GM23338 (cell line): ENCODE data around the gene DCDC2. TPM values are rescaled to one million over a fixed set of nuclear protein-coding genes. Genes with fewer than 3 reads are reported as not detected.

Source experiments
- ATAC-seq: fragments of 200-7000 bp; cut with Tn5 transposase; 3 replicates; pipeline ENCODE4 v1.9.1; 2020
- DNase-seq: peaks from one replicate; pipeline ENCODE4 v3.0.0-alpha.2; 2015; ENCODE audit warnings: low spot score
- H2AFZ ChIP-seq: fragments of 200-600 bp; sonication (generic); 2 replicates; pipeline ENCODE4 v1.8.0; 2016; ENCODE audit warnings: antibody characterized with exemption, mild to moderate bottlenecking, moderate library complexity
- H3F3A ChIP-seq: fragments of 200-600 bp; sonication (generic); replicated peaks from 2 replicates; pipeline ENCODE4 v1.8.0; 2017; ENCODE audit warnings: antibody characterized with exemption, mixed run types, low read depth
- H3K27ac ChIP-seq: fragments of 200-600 bp; sonication (generic); 2 replicates; pipeline ENCODE4 v1.6.1; 2016; ENCODE audit warnings: low read depth
- H3K27me3 ChIP-seq: fragments of 200-600 bp; sonication (generic); 2 replicates; pipeline ENCODE4 v1.8.0; 2016; ENCODE audit warnings: mild to moderate bottlenecking, mixed run types, moderate library complexity; ENCODE audit not compliant: insufficient read depth
- H3K36me3 ChIP-seq: fragments of 200-600 bp; sonication (generic); 2 replicates; pipeline ENCODE4 v1.8.0; 2016; ENCODE audit warnings: mild to moderate bottlenecking; ENCODE audit not compliant: insufficient read depth
- H3K4me1 ChIP-seq: fragments of 200-600 bp; sonication (generic); 2 replicates; pipeline ENCODE4 v1.8.0; 2016; ENCODE audit warnings: mild to moderate bottlenecking, moderate library complexity; ENCODE audit not compliant: insufficient read depth
- H3K4me2 ChIP-seq: fragments of 200-600 bp; sonication (generic); 2 replicates; pipeline ENCODE4 v1.7.1; 2017; ENCODE audit warnings: mixed run types
- H3K4me3 ChIP-seq: fragments of 200-600 bp; sonication (generic); 2 replicates; pipeline ENCODE4 v1.6.1; 2016; ENCODE audit warnings: mixed run types
- H3K79me2 ChIP-seq: fragments of 200-600 bp; sonication (generic); replicated peaks from 2 replicates; pipeline ENCODE4 v1.8.0; 2017; ENCODE audit warnings: mild to moderate bottlenecking; ENCODE audit not compliant: insufficient read depth
- H3K9me2 ChIP-seq: fragments of 200-600 bp; sonication (generic); 2 replicates; pipeline ENCODE4 v1.8.0; 2017; ENCODE audit not compliant: insufficient read depth
- H4K20me1 ChIP-seq: fragments of 200-600 bp; sonication (generic); replicated peaks from 2 replicates; pipeline ENCODE4 v1.8.0; 2017; ENCODE audit warnings: mild to moderate bottlenecking; ENCODE audit not compliant: insufficient read depth
- H3K27ac Mint-ChIP-seq: 2 replicates; pipeline ENCODE4 v1.8.0; 2020; ENCODE audit warnings: inconsistent platforms, mild to moderate bottlenecking, moderate library complexity, mixed read lengths
- H3K27me3 Mint-ChIP-seq: 3 replicates; pipeline ENCODE4 v1.8.0; 2022; ENCODE audit warnings: low read depth, mild to moderate bottlenecking, moderate library complexity, mixed read lengths, inconsistent platforms; ENCODE audit not compliant: insufficient read depth, poor library complexity
- H3K36me3 Mint-ChIP-seq: 3 replicates; pipeline ENCODE4 v1.8.0; 2021; ENCODE audit warnings: low read depth, mild to moderate bottlenecking, inconsistent platforms, moderate library complexity, mixed read lengths
- H3K4me1 Mint-ChIP-seq: 3 replicates; pipeline ENCODE4 v1.8.0; 2020; ENCODE audit warnings: mild to moderate bottlenecking, inconsistent platforms, mixed read lengths
- H3K4me3 Mint-ChIP-seq: 3 replicates; pipeline ENCODE4 v1.8.0; 2021; ENCODE audit warnings: moderate library complexity, mild to moderate bottlenecking, inconsistent platforms, mixed read lengths
- H3K9me3 Mint-ChIP-seq: 3 replicates; pipeline ENCODE4 v1.8.0; 2020; ENCODE audit warnings: moderate library complexity, mild to moderate bottlenecking, inconsistent platforms, mixed read lengths
- CREB1 ChIP-seq: fragments of 250-450 bp; sonication (Bioruptor Pico); IDR thresholded peaks from 2 replicates; pipeline ENCODE4 v1.5.0; 2020; ENCODE audit warnings: low read depth, mild to moderate bottlenecking, moderate library complexity
- ETS1 ChIP-seq: IDR thresholded peaks from 2 replicates; pipeline ENCODE4 v1.6.1; 2016; ENCODE audit warnings: antibody characterized with exemption
- EZH2 ChIP-seq: fragments of 200-600 bp; sonication (generic); IDR thresholded peaks from one replicate; pipeline ENCODE4 v1.8.0; 2017; ENCODE audit warnings: antibody characterized with exemption, mild to moderate bottlenecking, low read depth; ENCODE audit not compliant: unreplicated experiment
- EZH2phosphoT487 ChIP-seq: fragments of 200-600 bp; sonication (generic); IDR thresholded peaks from one replicate; pipeline ENCODE4 v1.8.1; 2018; ENCODE audit warnings: antibody characterized with exemption; ENCODE audit not compliant: unreplicated experiment
- JUNB ChIP-seq: IDR thresholded peaks from one replicate; pipeline ENCODE4 v1.6.1; 2016; ENCODE audit warnings: antibody characterized with exemption; ENCODE audit not compliant: unreplicated experiment
- POLR2AphosphoS5 ChIP-seq: IDR thresholded peaks from 2 replicates; pipeline ENCODE4 v1.6.1; 2016; ENCODE audit warnings: antibody characterized with exemption, low read depth
- STAT1 ChIP-seq: IDR thresholded peaks from one replicate; pipeline ENCODE4 v1.6.1; 2016; ENCODE audit warnings: antibody characterized with exemption; ENCODE audit not compliant: unreplicated experiment
- ZNF114 ChIP-seq: fragments of 250-450 bp; sonication (Bioruptor Pico); IDR thresholded peaks from 2 replicates; pipeline ENCODE4 v1.5.0; 2020; ENCODE audit warnings: mild to moderate bottlenecking, moderate library complexity
- ZNF331 ChIP-seq: fragments of 250-450 bp; sonication (Bioruptor Pico); IDR thresholded peaks from 2 replicates; pipeline ENCODE4 v1.5.0; 2020; ENCODE audit warnings: low read depth, mild to moderate bottlenecking, moderate library complexity
- polyA plus RNA-seq: library from polyadenylated mRNA; unstranded; fragments of >200 nt; fragmentation: Nextera tagmentation; extraction: Ambion mirVana; gene quantifications from 2 replicates; pipeline ENCODE4 v1.2.1, GENCODE V29; 2016
- total RNA-seq: library from RNA; depleted of rRNA; stranded (reverse); fragments of >200 nt; shearing (Covaris generic); gene quantifications from 2 replicates; pipeline ENCODE4 v1.2.3, GENCODE V29; 2014
- TF ChIP-seq, protein P1 (sequence below): IDR thresholded peaks from one replicate; pipeline ENCODE4 v1.6.1; 2018; ENCODE audit warnings: antibody characterized with exemption; ENCODE audit not compliant: unreplicated experiment
- TF ChIP-seq, protein P2 (sequence below), 2 experiments: fragments of 200-600 bp in 1 of 2; sonication (generic) in 1 of 2; conservative IDR thresholded peaks; 2 replicates each; pipeline versions ENCODE4 v1.5.1 to v1.6.1; 2016 to 2017; ENCODE audit warnings: antibody characterized with exemption in 2 of 2, low read depth in 2 of 2, mild to moderate bottlenecking in 2 of 2, moderate library complexity in 1 of 2

The DCDC2 gene
- total and polyA plus RNA-seq, 2 experiments from 2014 or later = 0.59 to 0.79 TPM

DNA sequence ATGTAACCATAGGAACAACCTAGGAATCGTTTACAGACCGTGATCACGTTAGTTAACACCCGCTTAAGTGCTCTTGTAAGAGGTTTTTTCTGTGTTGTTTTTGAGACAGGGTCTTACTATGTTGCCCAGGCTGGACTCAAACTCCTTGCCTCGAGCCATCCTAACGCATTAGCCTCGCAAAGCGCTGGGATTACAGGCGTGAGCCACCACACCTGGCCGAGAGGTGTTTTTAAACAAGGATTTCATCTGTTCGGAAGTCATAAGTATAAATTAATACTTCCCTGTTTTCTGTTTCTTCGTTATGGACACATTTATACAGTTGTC lies 45.6 kb upstream of the DCDC2 start (continued):
- TF ChIP-seq EZH2phosphoT487 (no peak), EZH2 (no peak), ZNF114 (no peak), ZNF331 (CRISPR knock-in tag) (no peak), JUNB (no peak), CREB1 (CRISPR knock-in tag) (no peak)
- TF ChIP-seq, protein P1, sequence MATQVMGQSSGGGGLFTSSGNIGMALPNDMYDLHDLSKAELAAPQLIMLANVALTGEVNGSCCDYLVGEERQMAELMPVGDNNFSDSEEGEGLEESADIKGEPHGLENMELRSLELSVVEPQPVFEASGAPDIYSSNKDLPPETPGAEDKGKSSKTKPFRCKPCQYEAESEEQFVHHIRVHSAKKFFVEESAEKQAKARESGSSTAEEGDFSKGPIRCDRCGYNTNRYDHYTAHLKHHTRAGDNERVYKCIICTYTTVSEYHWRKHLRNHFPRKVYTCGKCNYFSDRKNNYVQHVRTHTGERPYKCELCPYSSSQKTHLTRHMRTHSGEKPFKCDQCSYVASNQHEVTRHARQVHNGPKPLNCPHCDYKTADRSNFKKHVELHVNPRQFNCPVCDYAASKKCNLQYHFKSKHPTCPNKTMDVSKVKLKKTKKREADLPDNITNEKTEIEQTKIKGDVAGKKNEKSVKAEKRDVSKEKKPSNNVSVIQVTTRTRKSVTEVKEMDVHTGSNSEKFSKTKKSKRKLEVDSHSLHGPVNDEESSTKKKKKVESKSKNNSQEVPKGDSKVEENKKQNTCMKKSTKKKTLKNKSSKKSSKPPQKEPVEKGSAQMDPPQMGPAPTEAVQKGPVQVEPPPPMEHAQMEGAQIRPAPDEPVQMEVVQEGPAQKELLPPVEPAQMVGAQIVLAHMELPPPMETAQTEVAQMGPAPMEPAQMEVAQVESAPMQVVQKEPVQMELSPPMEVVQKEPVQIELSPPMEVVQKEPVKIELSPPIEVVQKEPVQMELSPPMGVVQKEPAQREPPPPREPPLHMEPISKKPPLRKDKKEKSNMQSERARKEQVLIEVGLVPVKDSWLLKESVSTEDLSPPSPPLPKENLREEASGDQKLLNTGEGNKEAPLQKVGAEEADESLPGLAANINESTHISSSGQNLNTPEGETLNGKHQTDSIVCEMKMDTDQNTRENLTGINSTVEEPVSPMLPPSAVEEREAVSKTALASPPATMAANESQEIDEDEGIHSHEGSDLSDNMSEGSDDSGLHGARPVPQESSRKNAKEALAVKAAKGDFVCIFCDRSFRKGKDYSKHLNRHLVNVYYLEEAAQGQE = no peak
- TF ChIP-seq, protein P2, sequence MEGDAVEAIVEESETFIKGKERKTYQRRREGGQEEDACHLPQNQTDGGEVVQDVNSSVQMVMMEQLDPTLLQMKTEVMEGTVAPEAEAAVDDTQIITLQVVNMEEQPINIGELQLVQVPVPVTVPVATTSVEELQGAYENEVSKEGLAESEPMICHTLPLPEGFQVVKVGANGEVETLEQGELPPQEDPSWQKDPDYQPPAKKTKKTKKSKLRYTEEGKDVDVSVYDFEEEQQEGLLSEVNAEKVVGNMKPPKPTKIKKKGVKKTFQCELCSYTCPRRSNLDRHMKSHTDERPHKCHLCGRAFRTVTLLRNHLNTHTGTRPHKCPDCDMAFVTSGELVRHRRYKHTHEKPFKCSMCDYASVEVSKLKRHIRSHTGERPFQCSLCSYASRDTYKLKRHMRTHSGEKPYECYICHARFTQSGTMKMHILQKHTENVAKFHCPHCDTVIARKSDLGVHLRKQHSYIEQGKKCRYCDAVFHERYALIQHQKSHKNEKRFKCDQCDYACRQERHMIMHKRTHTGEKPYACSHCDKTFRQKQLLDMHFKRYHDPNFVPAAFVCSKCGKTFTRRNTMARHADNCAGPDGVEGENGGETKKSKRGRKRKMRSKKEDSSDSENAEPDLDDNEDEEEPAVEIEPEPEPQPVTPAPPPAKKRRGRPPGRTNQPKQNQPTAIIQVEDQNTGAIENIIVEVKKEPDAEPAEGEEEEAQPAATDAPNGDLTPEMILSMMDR (conservative IDR thresholded peaks at IDR 0.05; ENCODE audit: low read depth in 2 of 2) = no peak

DNA sequence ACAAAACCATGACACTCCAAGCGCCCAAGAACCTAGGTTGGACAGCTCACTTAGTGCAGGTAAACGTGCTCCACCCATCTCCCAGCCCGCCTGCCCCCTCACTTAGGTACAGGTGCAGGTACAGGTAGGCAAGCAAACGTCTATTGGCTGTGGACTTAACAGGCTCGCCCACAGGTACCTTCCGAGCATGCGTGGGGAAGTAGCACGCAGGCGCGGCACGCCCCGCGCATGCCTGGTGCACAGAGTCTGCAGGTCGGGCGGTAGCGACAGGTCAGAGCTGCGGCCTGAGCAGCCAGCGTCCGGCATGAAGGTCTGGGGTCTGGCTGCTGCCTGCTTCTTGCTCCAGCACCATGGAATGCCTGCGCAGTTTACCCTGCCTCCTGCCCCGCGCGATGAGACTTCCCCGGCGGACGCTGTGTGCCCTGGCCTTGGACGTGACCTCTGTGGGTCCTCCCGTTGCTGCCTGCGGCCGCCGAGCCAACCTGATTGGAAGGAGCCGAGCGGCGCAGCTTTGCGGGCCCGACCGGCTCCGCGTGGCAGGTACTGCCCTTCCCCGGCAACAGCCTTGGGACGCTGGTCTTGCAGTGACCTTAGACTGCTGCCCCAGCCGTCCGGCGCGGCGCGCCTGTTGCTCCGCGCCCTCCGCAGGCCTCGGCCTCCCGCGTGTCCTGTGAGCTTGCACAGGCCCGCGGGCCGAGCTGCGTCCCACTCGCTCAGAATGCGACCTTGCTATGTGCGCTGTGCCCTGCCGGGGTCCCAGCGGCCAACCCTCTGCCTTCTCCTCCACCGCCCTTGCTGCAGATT lies 45.0 kb upstream of the DCDC2 start, which contains the start of gene MRS2:
MRS2 (plus strand) TSS at position 240 of the 804 bp plus-strand sequence; CDS start at position 351, 111 bp downstream.
- Histone ChIP-seq H3K9me2 (no peaks in the 10 kb centered on the region), H3K36me3 (peaks cover 3% of the 10 kb centered on the region; the same call in 1 of the 2 replicates), H3K4me1 (peaks cover 35% of the 10 kb centered on the region), H2AFZ (no peak within 1 kb of the TSS), H4K20me1 (no peaks in the 10 kb centered on the region), H3K4me2 (peak within 1 kb of the TSS; percentile 83), H3K4me3 (peak within 1 kb of the TSS; percentile 77), H3K27ac (peak within 1 kb of the TSS; percentile 99), H3F3A (peaks cover 5% of the 10 kb centered on the region; the same call in 1 of the 2 replicates), H3K27me3 (no peaks in the 10 kb centered on the region), H3K79me2 (peaks cover 61% of the 10 kb centered on the region)
- ATAC-seq (peak; percentile 83), DNase-seq (peak; percentile 69)
- peaks cover 9% of the 10 kb centered on the region for H3K9me3 Mint-ChIP-seq
- peaks cover 48% of the 10 kb centered on the region for H3K4me1 Mint-ChIP-seq
- H3K27me3 Mint-ChIP-seq = peaks cover 3% of the 10 kb centered on the region
- peak within 1 kb of the TSS; percentile 89 for H3K27ac Mint-ChIP-seq
- H3K4me3 Mint-ChIP-seq = peak within 1 kb of the TSS; percentile 95
- peaks cover 45% of the 10 kb centered on the region for H3K36me3 Mint-ChIP-seq
- TF ChIP-seq EZH2 = no peak
- TF ChIP-seq JUNB = no peak
- peak; percentile 96 for TF ChIP-seq POLR2AphosphoS5
- no peak for TF ChIP-seq ETS1
- TF ChIP-seq, protein P1 = peak; percentile 47
- no peak for TF ChIP-seq EZH2phosphoT487
- no peak for TF ChIP-seq ZNF331 (CRISPR knock-in tag)
- TF ChIP-seq ZNF114 = no peak
- TF ChIP-seq STAT1 = no peak
